Measurements from ENCODE around the gene NR1H3.

The NR1H3 gene

DNA sequence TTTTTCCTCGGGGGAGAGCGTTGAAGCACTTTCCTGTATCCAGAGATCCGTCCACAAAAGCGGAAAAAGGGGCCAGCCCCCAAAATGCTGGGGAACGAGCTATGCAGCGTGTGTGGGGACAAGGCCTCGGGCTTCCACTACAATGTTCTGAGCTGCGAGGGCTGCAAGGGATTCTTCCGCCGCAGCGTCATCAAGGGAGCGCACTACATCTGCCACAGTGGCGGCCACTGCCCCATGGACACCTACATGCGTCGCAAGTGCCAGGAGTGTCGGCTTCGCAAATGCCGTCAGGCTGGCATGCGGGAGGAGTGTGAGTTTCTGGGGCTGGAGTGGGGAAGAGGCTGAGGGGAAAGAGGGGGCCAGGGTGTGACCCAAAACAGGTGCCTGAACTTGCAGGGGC is 2.6 kb downstream of the NR1H3 start:
- H3K4me1 ChIP-seq (ENCODE audit: insufficient read depth, low read length): peaks cover 12% of the 10 kb centered on the region; the same call in 1 of the 2 replicates
- H3K27ac ChIP-seq (ENCODE audit: low read length): no peak overlapping the region
- no peaks in the 10 kb centered on the region for H3K9me3 ChIP-seq (ENCODE audit: insufficient read depth, low read depth, low read length)
- H3K36me3 ChIP-seq (ENCODE audit: insufficient read depth, low read depth, low read length): no peaks in the 10 kb centered on the region
- no peak overlapping the region for H3K9ac ChIP-seq (ENCODE audit: low read depth, low read length)
- no peak overlapping the region for H3K4me3 ChIP-seq (ENCODE audit: low read length)
- H3K27me3 ChIP-seq (ENCODE audit: insufficient read depth, low read length): no peaks in the 10 kb centered on the region

DNA sequence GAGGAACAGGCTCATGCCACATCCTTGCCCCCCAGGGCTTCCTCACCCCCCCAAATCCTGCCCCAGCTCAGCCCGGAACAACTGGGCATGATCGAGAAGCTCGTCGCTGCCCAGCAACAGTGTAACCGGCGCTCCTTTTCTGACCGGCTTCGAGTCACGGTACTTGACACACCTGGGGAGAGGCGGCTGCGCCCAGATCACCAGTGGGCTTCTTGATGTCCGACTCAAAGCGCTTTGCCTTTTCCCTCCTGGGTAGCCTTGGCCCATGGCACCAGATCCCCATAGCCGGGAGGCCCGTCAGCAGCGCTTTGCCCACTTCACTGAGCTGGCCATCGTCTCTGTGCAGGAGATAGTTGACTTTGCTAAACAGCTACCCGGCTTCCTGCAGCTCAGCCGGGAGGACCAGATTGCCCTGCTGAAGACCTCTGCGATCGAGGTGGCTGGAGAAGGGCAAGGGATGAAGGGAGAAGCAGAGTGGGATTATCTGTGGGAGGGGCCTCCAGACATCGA is 3.5 kb downstream of the NR1H3 start:
- H3K4me1 ChIP-seq (ENCODE audit: insufficient read depth, low read length): peaks cover 12% of the 10 kb centered on the region; the same call in 1 of the 2 replicates
- H3K9me3 ChIP-seq (ENCODE audit: insufficient read depth, low read depth, low read length): no peaks in the 10 kb centered on the region
- no peak overlapping the region for H3K9ac ChIP-seq (ENCODE audit: low read depth, low read length)
- H3K27ac ChIP-seq (ENCODE audit: low read length): no peak overlapping the region
- no peaks in the 10 kb centered on the region for H3K36me3 ChIP-seq (ENCODE audit: insufficient read depth, low read depth, low read length)
- no peak overlapping the region for H3K4me3 ChIP-seq (ENCODE audit: low read length)
- H3K27me3 ChIP-seq (ENCODE audit: insufficient read depth, low read length): no peaks in the 10 kb centered on the region

GRCh38 chr11:47264119-47264518 is 6.3 kb downstream of the NR1H3 start:
- Histone ChIP-seq H3K9me3 (ENCODE audit: insufficient read depth, low read depth, low read length) (no peaks in the 10 kb centered on the region), H3K36me3 (ENCODE audit: insufficient read depth, low read depth, low read length) (no peaks in the 10 kb centered on the region), H3K27ac (ENCODE audit: low read length) (no peak overlapping the region), H3K27me3 (ENCODE audit: insufficient read depth, low read length) (no peaks in the 10 kb centered on the region), H3K4me1 (ENCODE audit: insufficient read depth, low read length) (peaks cover 14% of the 10 kb centered on the region), H3K9ac (ENCODE audit: low read depth, low read length) (no peak overlapping the region), H3K4me3 (ENCODE audit: low read length) (no peak overlapping the region)

- no peaks in the 10 kb centered on the region for H3K36me3 ChIP-seq (ENCODE audit: insufficient read depth, low read depth, low read length)
- no peak overlapping the region for H3K9ac ChIP-seq (ENCODE audit: low read depth, low read length)
- H3K27me3 ChIP-seq (ENCODE audit: insufficient read depth, low read length): no peaks in the 10 kb centered on the region
- no peaks in the 10 kb centered on the region for H3K9me3 ChIP-seq (ENCODE audit: insufficient read depth, low read depth, low read length)
- H3K4me3 ChIP-seq (ENCODE audit: low read length): no peak overlapping the region
- H3K27ac ChIP-seq (ENCODE audit: low read length): no peak overlapping the region
- H3K4me1 ChIP-seq (ENCODE audit: insufficient read depth, low read length): peaks cover 14% of the 10 kb centered on the region
Measured at GRCh38 chr11:47264521-47264920, 6.7 kb downstream of the NR1H3 start.

DNA sequence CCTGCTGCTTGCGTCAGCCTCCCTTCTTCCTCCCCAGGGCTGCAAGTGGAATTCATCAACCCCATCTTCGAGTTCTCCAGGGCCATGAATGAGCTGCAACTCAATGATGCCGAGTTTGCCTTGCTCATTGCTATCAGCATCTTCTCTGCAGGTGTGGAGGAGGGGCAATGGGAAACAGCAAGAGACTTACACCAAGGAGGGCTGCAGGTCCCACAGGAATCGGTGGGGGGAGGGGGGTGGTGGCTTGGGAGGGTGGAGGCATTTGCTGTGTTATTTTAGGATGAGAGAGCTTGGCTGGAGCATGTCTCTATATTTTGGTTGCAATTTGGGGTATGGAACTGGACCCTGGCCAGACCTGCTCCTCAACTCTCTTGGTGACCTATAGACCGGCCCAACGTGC is 10.1 kb downstream of the NR1H3 start:
- Histone ChIP-seq H3K9me3 (ENCODE audit: insufficient read depth, low read depth, low read length) (no peaks in the 10 kb centered on the region), H3K27ac (ENCODE audit: low read length) (no peak overlapping the region), H3K4me1 (ENCODE audit: insufficient read depth, low read length) (peaks cover 16% of the 10 kb centered on the region), H3K36me3 (ENCODE audit: insufficient read depth, low read depth, low read length) (no peaks in the 10 kb centered on the region), H3K27me3 (ENCODE audit: insufficient read depth, low read length) (no peaks in the 10 kb centered on the region), H3K4me3 (ENCODE audit: low read length) (peak overlapping the region; percentile 79; the same call in 1 of the 2 replicates), H3K9ac (ENCODE audit: low read depth, low read length) (peak overlapping the region; percentile 71; the same call in 1 of the 2 replicates)

- no peaks in the 10 kb centered on the region for H3K27me3 ChIP-seq (ENCODE audit: insufficient read depth, low read length)
- H3K27ac ChIP-seq (ENCODE audit: low read length): peak overlapping the region; percentile 53
- no peaks in the 10 kb centered on the region for H3K9me3 ChIP-seq (ENCODE audit: insufficient read depth, low read depth, low read length)
- H3K36me3 ChIP-seq (ENCODE audit: insufficient read depth, low read depth, low read length): no peaks in the 10 kb centered on the region
- H3K4me3 ChIP-seq (ENCODE audit: low read length): peak overlapping the region; percentile 79
- H3K9ac ChIP-seq (ENCODE audit: low read depth, low read length): peak overlapping the region; percentile 71; the same call in 1 of the 2 replicates
- peaks cover 16% of the 10 kb centered on the region for H3K4me1 ChIP-seq (ENCODE audit: insufficient read depth, low read length)
Measured at GRCh38 chr11:47268448-47269001, 10.7 kb downstream of the NR1H3 start.

DNA sequence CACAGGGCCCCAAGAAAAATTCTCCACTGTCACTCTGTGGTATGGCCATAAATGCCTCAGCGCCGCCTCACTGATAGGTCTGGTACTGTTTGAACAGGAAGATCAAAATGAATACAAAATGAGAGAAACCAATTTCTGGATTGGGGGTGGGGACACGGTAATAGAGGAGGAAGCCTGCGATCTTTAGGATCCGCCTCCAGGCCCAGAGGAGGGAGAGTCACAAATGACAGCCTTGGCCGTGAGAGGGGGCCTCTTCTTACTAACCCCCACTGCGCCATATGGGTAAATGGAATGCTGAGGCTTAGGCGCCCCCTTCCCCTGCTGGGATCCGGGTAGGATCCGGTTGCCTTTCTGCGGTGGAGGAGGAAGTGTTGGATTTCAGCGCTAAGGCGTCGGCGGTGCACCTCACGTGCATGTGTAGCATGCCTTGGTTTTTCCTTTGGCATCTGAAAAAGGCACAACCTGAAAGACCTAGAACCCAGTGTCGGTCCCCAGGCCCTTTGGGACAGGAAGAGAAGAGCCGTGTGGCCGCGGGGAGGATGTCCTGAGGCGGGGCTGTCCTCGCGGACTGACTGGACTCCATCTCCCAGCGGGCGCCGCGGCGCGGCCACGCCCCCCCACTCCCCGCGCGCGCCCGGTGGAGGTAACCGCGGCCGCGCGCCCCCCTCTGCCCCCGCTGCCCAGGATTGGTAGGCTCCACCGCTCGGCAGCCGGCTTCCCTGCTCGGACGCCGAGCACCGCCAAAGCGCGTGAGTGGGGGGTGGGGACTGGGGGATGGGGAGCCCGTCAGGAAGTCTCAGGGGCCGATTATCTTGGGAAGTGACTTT is 11.4 kb downstream of the NR1H3 start:
- no peaks in the 10 kb centered on the region for H3K9me3 ChIP-seq (ENCODE audit: insufficient read depth, low read depth, low read length)
- peak overlapping the region; percentile 64 for H3K27ac ChIP-seq (ENCODE audit: low read length)
- H3K27me3 ChIP-seq (ENCODE audit: insufficient read depth, low read length): no peaks in the 10 kb centered on the region
- no peaks in the 10 kb centered on the region for H3K36me3 ChIP-seq (ENCODE audit: insufficient read depth, low read depth, low read length)
- peak overlapping the region; percentile 79 for H3K4me3 ChIP-seq (ENCODE audit: low read length)
- peak overlapping the region; percentile 77; the same call in 1 of the 2 replicates for H3K9ac ChIP-seq (ENCODE audit: low read depth, low read length)
- H3K4me1 ChIP-seq (ENCODE audit: insufficient read depth, low read length): peaks cover 16% of the 10 kb centered on the region

DNA sequence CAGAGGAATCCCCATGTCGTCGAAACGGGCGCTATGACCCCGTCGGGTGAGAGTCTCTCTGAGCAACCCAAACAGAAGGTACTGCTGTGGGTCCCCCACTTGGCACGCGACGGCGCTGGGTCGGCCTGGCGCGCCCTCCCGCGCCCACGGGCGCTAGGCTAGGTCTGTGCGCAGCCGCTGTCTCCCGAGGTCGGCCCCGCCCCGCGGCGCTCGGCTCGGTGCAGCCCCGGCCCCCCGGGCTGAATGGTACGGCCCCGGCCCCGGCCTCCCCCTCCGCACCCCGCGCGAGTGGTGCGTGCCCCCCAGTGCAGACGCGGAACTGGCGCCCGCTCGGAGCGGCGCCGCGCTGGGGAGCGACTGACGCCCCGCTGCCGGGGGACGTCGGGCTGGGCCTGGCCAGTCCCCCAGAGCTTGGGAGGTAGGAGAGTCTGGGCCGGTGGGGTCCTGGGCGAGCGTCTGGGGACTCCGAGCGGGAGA is 12.1 kb downstream of the NR1H3 start, which contains the start of gene MADD:
Gene MADD (plus strand): TSS at position 305 of the 477 bp plus-strand sequence.
- H3K9ac ChIP-seq (ENCODE audit: low read depth, low read length): peak within 1 kb of the TSS; percentile 77; the same call in 1 of the 2 replicates
- peak within 1 kb of the TSS; percentile 64 for H3K27ac ChIP-seq (ENCODE audit: low read length)

DNA sequence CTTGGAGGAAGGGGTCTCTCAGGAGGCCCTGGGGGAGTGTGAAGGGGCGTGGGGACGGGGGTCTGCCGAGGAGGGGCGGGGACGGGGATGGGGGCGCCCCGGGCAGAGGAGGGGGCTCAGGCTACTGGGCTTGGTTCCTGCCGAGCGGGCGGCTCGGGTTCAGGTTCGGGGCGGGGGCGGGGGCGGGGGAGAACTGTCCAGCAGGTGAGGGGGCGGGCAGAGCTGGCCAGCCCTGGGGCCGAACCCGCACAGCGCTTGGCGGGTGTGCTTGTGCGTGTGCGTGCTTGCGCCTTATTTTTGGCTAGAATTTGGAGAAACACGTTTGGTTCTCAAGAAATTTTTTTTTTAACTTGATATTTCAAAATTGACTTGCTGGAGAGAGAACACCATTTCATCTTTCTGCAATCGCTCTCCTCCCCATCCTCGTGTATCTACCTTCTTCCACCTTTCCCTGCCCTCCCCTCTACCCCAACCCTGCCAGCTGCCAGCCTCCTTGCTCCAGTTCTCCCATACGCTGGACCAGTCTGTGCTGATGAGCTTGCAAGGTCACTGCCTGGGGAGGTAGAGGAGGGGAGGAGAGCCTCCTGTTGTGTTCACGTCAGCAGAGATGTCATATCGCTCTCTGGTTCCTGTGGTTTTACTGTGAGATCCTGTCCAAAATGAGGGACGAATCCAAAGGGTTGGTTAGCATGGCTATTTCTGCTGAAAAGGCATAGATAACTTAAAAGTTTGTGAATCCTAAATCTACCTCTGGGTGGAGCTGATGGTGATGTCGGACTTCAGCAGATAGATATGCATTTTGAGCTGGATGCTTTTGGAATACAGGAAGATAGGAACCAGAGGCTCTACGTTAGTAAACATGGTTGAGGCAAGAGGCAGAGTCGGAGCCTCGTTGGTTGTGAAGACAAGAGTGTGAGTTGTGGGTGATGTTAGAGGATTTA is 12.8 kb downstream of the NR1H3 start:
- no peak overlapping the region for H3K27ac ChIP-seq (ENCODE audit: low read length)
- H3K9ac ChIP-seq (ENCODE audit: low read depth, low read length): peak overlapping the region; percentile 77; the same call in 1 of the 2 replicates
- peaks cover 13% of the 10 kb centered on the region for H3K36me3 ChIP-seq (ENCODE audit: insufficient read depth, low read depth, low read length)
- no peaks in the 10 kb centered on the region for H3K9me3 ChIP-seq (ENCODE audit: insufficient read depth, low read depth, low read length)
- H3K4me1 ChIP-seq (ENCODE audit: insufficient read depth, low read length): peaks cover 16% of the 10 kb centered on the region
- H3K27me3 ChIP-seq (ENCODE audit: insufficient read depth, low read length): no peaks in the 10 kb centered on the region
- peak overlapping the region; percentile 79 for H3K4me3 ChIP-seq (ENCODE audit: low read length)

More for the DNA sequence above, 12.1 kb downstream of the NR1H3 start, which contains the start of gene MADD:
- Histone ChIP-seq H3K36me3 (ENCODE audit: insufficient read depth, low read depth, low read length) (peaks cover 6% of the 10 kb centered on the region), H3K27me3 (ENCODE audit: insufficient read depth, low read length) (no peaks in the 10 kb centered on the region), H3K4me1 (ENCODE audit: insufficient read depth, low read length) (peaks cover 16% of the 10 kb centered on the region), H3K4me3 (ENCODE audit: low read length) (peak within 1 kb of the TSS; percentile 79), H3K9me3 (ENCODE audit: insufficient read depth, low read depth, low read length) (no peaks in the 10 kb centered on the region)

DNA sequence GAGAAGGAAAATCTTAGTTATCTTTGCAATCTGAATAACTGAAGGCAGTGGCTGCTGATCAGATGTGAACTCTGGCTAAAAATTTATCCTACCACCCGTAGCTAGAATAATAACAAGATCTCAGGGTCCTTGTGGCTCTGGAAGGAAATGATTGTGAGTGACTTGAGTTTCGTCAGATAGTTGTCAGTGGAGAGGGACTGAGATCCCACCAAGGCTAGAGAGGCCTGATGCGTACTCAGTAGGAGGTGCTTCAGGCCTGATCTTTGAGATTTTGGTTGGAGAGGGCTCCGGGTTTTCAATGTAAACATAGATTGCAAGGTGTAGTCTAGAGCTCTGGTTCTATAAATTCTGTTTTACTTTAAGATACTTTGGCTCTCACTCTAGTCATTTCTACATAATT is 13.5 kb downstream of the NR1H3 start:
- Histone ChIP-seq H3K36me3 (ENCODE audit: insufficient read depth, low read depth, low read length) (peaks cover 20% of the 10 kb centered on the region), H3K9me3 (ENCODE audit: insufficient read depth, low read depth, low read length) (no peaks in the 10 kb centered on the region), H3K4me1 (ENCODE audit: insufficient read depth, low read length) (peaks cover 16% of the 10 kb centered on the region), H3K27ac (ENCODE audit: low read length) (no peak overlapping the region), H3K4me3 (ENCODE audit: low read length) (peak overlapping the region; percentile 79; the same call in 1 of the 2 replicates), H3K9ac (ENCODE audit: low read depth, low read length) (no peak overlapping the region; the same call in 1 of the 2 replicates), H3K27me3 (ENCODE audit: insufficient read depth, low read length) (no peaks in the 10 kb centered on the region)
